NCI-H460 (cell line): ENCODE results near the gene TMEM126A. TPM values are rescaled to one million over a fixed set of nuclear protein-coding genes. Genes with fewer than 3 reads are reported as not detected.

Experiments used
- DNase-seq: peaks from one replicate; pipeline ENCODE4 v3.0.0-alpha.2; 2016; ENCODE audit warnings: low read depth; ENCODE audit errors: extremely low read depth
- total RNA-seq: library from RNA; depleted of rRNA; stranded (reverse); fragments of >200 nt; shearing (Covaris generic); gene quantifications from 2 replicates; pipeline ENCODE4 v1.2.3, GENCODE V29; 2014; rRNA removed

Gene TMEM126A
- total RNA-seq, 1 experiment from 2014 or later, result 68.5 TPM

GRCh38 chr11:85685820-85686459, 38.2 kb downstream of the TMEM126A start, which contains the start of gene CCDC89:
Gene CCDC89, minus strand, starts transcription at chr11:85686195. Its CDS starts 65 bp downstream, at chr11:85686130.
- DNase-seq, result no peak

- DNase-seq, result no peak
These were observed 46.7 kb downstream of the TMEM126A start for GRCh38 chr11:85694385-85694980.

- no peak for DNase-seq
These were observed 47.8 kb downstream of the TMEM126A start for GRCh38 chr11:85695546-85695945.

- no peak for DNase-seq
These were observed 50.0 kb downstream of the TMEM126A start for GRCh38 chr11:85697747-85698146.

- DNase-seq, result no peak
These were observed 50.4 kb downstream of the TMEM126A start for GRCh38 chr11:85698195-85698594.

GRCh38 chr11:85699957-85700741, 52.4 kb downstream of the TMEM126A start:
- DNase-seq, result no peak

- DNase-seq, result no peak
These were observed 57.2 kb downstream of the TMEM126A start for GRCh38 chr11:85704967-85705366.

- DNase-seq, result no peak
These were observed 58.0 kb downstream of the TMEM126A start for GRCh38 chr11:85705800-85706199.

Other genes with a start within 250 kb of the TMEM126A start
- gene DLG2, start 20.6 kb upstream of the TMEM126A start, total RNA-seq, result 103 and 115 TPM in 2 replicates
- 64.2 and 65.0 TPM in 2 replicates for gene TMEM126B, start 19.4 kb upstream of the TMEM126A start, total RNA-seq
- 48.1 and 52.0 TPM in 2 replicates for gene CREBZF, start 17.2 kb downstream of the TMEM126A start, total RNA-seq
- not detected in 2 replicates for gene CCDC89, start 38.2 kb downstream of the TMEM126A start, total RNA-seq
- gene SYTL2, start 163.2 kb downstream of the TMEM126A start, total RNA-seq, result 36.4 and 39.2 TPM in 2 replicates
- not detected in 2 replicates for gene CCDC83, start 207.4 kb downstream of the TMEM126A start, total RNA-seq